ENCODE results near the gene SLC25A38.

The SLC25A38 gene, protein sequence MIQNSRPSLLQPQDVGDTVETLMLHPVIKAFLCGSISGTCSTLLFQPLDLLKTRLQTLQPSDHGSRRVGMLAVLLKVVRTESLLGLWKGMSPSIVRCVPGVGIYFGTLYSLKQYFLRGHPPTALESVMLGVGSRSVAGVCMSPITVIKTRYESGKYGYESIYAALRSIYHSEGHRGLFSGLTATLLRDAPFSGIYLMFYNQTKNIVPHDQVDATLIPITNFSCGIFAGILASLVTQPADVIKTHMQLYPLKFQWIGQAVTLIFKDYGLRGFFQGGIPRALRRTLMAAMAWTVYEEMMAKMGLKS

DNA sequence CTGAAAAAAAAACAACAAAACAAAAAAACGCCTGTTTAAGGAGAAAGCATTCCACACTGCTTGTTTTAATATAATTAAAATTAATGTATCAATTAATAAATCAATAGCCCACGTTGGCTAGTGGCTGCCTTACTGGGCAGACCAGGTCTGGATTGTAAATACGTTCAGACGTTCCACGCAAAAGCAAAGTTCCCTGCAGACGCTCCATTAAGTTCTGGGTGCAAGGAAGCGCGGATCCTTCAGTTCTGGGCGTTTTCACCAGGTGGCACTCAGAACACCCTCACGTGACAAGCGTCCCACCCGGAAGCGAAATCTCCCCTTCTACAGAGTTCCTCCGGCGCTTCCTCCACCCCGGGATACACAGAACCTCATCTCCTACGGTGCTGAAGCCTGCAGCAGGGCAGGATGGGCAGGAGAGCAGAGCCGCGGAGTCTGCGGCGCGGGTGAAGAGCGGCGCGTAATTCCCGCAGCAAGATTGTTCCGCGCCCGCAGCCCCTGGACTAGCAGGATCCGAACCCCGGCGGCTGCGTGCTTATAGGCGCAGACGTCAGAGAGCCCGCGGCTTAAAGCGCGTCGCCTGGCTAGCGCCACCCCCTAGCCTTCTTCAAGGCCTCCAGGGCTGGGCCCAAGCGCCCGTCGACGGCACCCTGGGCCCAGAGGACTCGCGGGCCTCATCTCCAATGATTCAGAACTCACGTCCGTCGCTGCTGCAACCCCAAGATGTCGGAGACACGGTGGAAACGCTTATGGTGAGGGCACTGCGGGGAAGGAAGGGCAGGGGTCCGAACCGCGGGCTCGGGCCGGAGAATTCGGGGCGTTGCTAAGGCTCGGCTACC is at the start of gene SLC25A38:
SLC25A38 (plus strand) TSS at position 326 of the 836 bp plus-strand sequence; CDS start at position 681, 355 bp downstream.
- H3K36me3 ChIP-seq (ENCODE audit: control insufficient read depth, insufficient read depth, low read length): no peaks in the 10 kb centered on the region
- H3K9me3 ChIP-seq (ENCODE audit: control insufficient read depth, low read length): no peaks in the 10 kb centered on the region
- peaks cover 40% of the 10 kb centered on the region for H3K4me1 ChIP-seq (ENCODE audit: control insufficient read depth, insufficient read depth, low read length)
- no peaks in the 10 kb centered on the region for H3K27me3 ChIP-seq (ENCODE audit: control insufficient read depth, insufficient read depth, low read length)
- H3K4me3 ChIP-seq (ENCODE audit: low read length): peak within 1 kb of the TSS; percentile 79
- peak within 1 kb of the TSS; percentile 91 for H3K9ac ChIP-seq (ENCODE audit: low read length)

DNA sequence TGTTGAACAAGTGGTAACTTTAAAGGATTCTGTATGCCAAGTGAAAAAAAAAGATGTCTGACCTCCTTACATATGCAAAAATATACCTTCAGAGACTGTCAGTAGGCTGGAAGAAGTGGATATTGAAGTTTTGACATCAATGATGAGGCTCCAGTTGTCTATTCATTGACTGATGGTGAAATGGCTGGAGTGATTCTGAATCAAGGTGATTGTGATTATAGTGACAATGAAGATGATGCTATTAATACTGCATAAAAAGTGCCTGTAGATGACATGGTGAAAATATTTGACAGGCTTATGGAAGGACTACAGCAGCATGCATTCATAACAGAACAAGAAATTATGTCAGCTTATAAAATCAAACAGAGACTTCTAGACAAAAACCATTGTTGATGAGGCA is 49.6 kb upstream of the SLC25A38 start:
- Histone ChIP-seq H3K27me3 (ENCODE audit: control insufficient read depth, insufficient read depth, low read length) (no peaks in the 10 kb centered on the region), H3K36me3 (ENCODE audit: control insufficient read depth, insufficient read depth, low read length) (no peaks in the 10 kb centered on the region), H3K4me3 (ENCODE audit: low read length) (no peak overlapping the region)

DNA sequence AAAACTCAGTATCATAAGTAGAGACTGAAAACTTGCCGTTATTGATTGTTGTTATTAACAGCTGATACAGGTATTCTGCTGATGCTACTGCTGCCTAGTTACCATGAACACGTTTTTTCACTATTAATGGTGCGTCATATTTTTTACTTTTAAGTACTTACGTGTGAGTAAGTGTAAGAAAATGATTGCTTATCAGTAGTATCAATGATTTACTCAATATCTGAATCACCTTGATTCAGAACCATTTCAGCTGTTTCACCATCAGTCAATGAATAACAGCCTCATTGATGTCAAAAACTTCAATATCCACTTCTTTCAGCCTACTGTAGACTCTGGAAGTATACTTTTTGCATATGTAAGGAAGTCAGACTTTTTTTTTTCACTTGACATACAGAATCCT is 49.0 kb upstream of the SLC25A38 start:
- H3K27me3 ChIP-seq (ENCODE audit: control insufficient read depth, insufficient read depth, low read length): no peaks in the 10 kb centered on the region
- H3K4me1 ChIP-seq (ENCODE audit: control insufficient read depth, insufficient read depth, low read length): no peaks in the 10 kb centered on the region
- H3K36me3 ChIP-seq (ENCODE audit: control insufficient read depth, insufficient read depth, low read length): no peaks in the 10 kb centered on the region
- no peak overlapping the region for H3K9ac ChIP-seq (ENCODE audit: low read length)
- no peaks in the 10 kb centered on the region for H3K9me3 ChIP-seq (ENCODE audit: control insufficient read depth, low read length)
- H3K4me3 ChIP-seq (ENCODE audit: low read length): no peak overlapping the region

More for the DNA sequence above, 49.6 kb upstream of the SLC25A38 start:
- Histone ChIP-seq H3K4me1 (ENCODE audit: control insufficient read depth, insufficient read depth, low read length) (no peaks in the 10 kb centered on the region), H3K9me3 (ENCODE audit: control insufficient read depth, low read length) (no peaks in the 10 kb centered on the region), H3K9ac (ENCODE audit: low read length) (no peak overlapping the region)

DNA sequence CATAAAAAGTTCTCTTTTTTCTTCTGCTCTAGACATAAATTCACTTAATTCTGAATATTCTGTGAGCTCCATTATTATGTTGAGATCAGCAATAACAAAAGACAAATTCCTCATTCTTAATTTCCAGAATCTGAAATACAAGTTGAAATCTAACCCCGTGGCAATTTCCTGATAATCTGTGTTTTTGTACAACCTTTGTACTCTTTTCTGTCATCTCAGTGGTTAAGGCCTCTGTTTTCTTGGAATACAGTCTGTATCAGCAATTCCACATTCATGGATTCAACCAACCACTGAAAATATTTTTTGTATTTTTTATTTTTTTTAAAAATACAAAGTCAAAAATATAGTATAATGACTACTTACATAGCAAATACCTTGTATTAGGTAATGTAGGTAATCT is 45.0 kb upstream of the SLC25A38 start:
- no peaks in the 10 kb centered on the region for H3K9me3 ChIP-seq (ENCODE audit: control insufficient read depth, low read length)
- H3K27me3 ChIP-seq (ENCODE audit: control insufficient read depth, insufficient read depth, low read length): no peaks in the 10 kb centered on the region
- H3K4me3 ChIP-seq (ENCODE audit: low read length): no peak overlapping the region
- H3K9ac ChIP-seq (ENCODE audit: low read length): no peak overlapping the region
- H3K36me3 ChIP-seq (ENCODE audit: control insufficient read depth, insufficient read depth, low read length): no peaks in the 10 kb centered on the region
- H3K4me1 ChIP-seq (ENCODE audit: control insufficient read depth, insufficient read depth, low read length): no peaks in the 10 kb centered on the region

DNA sequence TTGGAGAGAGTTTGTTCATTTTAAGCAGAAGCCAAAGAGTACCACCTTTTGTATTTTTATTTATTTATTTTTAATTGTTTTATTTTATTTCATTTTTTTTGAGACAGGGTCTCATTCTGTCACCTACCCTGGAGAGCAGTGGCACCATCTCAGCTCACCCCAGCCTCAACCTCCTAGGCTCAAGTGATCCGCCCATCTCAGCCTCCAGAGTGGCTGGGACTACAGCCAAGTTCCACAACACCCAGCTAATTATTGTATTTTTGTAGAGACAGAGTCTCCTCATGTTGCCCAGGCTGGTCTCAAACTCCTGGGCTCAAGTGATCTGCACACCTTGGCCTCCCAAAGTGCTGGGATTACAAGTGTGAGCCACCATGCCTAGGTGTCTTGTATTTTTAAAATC is 44.1 kb upstream of the SLC25A38 start:
- Histone ChIP-seq H3K36me3 (ENCODE audit: control insufficient read depth, insufficient read depth, low read length) (no peaks in the 10 kb centered on the region), H3K4me3 (ENCODE audit: low read length) (no peak overlapping the region), H3K9me3 (ENCODE audit: control insufficient read depth, low read length) (no peaks in the 10 kb centered on the region), H3K27me3 (ENCODE audit: control insufficient read depth, insufficient read depth, low read length) (no peaks in the 10 kb centered on the region), H3K4me1 (ENCODE audit: control insufficient read depth, insufficient read depth, low read length) (no peaks in the 10 kb centered on the region), H3K9ac (ENCODE audit: low read length) (no peak overlapping the region)

DNA sequence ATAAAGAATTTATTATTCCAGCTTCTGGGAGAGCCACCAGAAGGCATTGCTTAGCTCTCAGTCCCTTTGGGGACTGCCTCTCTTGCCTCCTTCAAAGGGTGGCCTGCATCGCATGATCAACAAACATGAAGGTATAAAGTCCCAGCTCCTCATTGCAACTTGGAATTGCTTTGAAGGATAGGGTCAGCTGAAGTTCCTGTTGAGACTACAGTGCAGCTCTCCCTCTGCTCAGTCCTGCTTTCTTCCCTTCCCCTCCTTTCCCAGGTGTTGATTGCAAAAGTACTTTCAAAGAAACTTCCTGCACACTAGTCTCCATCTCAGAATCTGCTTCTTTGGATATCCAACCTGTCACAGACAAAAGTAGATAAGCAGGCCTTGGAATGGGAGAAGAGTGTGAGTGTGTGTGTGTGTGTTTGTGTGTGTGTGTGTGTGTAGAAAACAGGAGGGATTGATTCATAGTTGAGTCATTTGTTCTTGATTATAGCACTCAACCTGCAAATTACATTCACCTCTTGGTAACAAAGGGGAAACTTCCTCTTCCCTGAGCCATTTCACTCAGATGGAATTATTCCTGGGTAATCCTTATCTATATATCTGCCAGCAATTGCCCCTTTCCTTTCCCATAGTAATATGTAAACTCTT is 40.0 kb upstream of the SLC25A38 start:
- no peak overlapping the region for H3K9ac ChIP-seq (ENCODE audit: low read length)
- no peak overlapping the region for H3K4me3 ChIP-seq (ENCODE audit: low read length)
- H3K9me3 ChIP-seq (ENCODE audit: control insufficient read depth, low read length): no peaks in the 10 kb centered on the region
- no peaks in the 10 kb centered on the region for H3K4me1 ChIP-seq (ENCODE audit: control insufficient read depth, insufficient read depth, low read length)
- H3K36me3 ChIP-seq (ENCODE audit: control insufficient read depth, insufficient read depth, low read length): no peaks in the 10 kb centered on the region
- H3K27me3 ChIP-seq (ENCODE audit: control insufficient read depth, insufficient read depth, low read length): no peaks in the 10 kb centered on the region

DNA sequence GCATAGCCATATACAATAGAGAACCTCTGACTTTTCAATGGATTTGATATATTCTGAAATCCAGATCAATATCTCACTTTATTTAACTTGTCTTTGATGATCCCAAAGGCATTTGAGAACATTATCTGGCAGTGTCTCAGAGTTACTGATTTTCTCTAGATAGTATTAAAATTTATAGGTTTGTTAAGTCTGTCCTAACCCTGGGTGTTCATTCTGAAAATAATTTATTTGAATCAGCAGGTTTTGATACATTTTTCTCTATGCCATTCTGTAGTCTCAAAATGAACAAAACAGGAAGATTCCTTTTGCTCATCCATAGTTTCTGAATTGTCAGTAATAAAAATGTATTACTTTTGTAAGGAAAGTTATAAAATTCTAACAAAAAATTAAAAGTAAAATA is 39.4 kb upstream of the SLC25A38 start:
- Histone ChIP-seq H3K4me3 (ENCODE audit: low read length) (no peak overlapping the region), H3K4me1 (ENCODE audit: control insufficient read depth, insufficient read depth, low read length) (no peaks in the 10 kb centered on the region), H3K27me3 (ENCODE audit: control insufficient read depth, insufficient read depth, low read length) (no peaks in the 10 kb centered on the region), H3K9me3 (ENCODE audit: control insufficient read depth, low read length) (no peaks in the 10 kb centered on the region), H3K36me3 (ENCODE audit: control insufficient read depth, insufficient read depth, low read length) (no peaks in the 10 kb centered on the region), H3K9ac (ENCODE audit: low read length) (no peak overlapping the region)

DNA sequence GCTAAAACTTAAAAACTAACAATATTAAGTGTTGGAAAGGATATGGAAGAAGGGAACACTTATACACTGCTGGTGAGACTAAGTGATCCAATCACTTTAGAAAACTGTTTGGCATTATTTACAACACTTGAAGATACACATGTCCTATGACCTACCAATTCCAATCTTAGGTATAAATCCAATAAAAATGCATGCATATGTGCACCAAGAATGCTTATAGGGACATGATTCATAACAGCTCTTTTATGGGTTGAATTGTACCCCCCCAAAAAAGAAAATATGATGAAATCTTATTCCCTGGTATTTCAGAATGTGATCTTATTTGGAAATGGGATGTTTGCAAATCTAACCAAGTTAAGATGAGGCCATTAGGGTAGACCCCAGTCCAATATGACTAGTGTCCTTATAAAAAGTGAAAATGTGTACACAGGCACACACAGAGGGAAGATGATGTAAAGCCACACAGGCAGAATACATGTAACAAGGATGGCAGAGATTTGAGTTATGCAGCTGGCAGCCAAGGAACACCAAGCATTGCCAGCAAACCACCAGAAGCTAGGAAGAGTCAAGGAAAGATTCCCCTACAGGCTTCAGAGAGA is 38.3 kb upstream of the SLC25A38 start:
- Histone ChIP-seq H3K4me3 (ENCODE audit: low read length) (no peak overlapping the region), H3K4me1 (ENCODE audit: control insufficient read depth, insufficient read depth, low read length) (peaks cover 5% of the 10 kb centered on the region), H3K36me3 (ENCODE audit: control insufficient read depth, insufficient read depth, low read length) (no peaks in the 10 kb centered on the region), H3K9me3 (ENCODE audit: control insufficient read depth, low read length) (no peaks in the 10 kb centered on the region), H3K27me3 (ENCODE audit: control insufficient read depth, insufficient read depth, low read length) (no peaks in the 10 kb centered on the region), H3K9ac (ENCODE audit: low read length) (no peak overlapping the region)

DNA sequence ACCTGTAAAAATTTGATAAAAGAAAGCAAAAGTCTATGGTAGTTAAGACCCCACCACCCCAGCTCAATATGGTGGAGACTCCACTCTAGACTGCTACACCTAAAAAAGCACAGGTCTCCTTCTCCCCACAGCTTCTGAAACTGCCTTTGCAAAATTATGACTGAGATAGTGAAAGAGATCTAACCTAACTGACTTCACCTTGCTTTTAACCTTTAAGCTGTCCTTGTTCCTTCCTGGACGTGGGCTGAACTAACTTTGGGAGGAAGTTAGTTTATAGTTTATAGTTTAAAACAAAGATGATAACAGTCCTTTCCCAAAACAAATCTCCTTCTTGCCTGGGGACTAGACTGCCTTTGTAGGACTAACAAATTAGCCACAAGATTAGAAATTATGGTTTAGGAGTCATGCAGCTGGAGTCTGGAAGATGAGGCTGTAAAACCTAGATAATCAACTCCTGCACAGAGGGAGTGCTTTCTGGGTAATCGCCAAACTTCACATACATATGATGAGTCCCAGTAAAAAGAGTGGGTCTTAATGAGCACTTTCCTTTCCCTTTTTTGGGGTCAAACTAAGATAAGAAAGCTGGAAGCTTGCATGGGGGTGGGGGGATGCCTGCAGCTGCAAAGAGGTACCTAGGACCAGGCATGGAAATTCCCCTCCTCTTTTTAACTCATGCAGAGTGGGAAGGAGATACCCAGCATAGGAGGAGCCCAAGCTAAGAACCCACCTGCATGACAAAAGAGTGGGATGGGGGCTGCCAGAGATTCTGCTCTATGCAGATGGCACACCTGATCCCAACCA is 36.2 kb upstream of the SLC25A38 start:
- no peaks in the 10 kb centered on the region for H3K9me3 ChIP-seq (ENCODE audit: control insufficient read depth, low read length)
- H3K4me1 ChIP-seq (ENCODE audit: control insufficient read depth, insufficient read depth, low read length): peaks cover 5% of the 10 kb centered on the region
- no peaks in the 10 kb centered on the region for H3K27me3 ChIP-seq (ENCODE audit: control insufficient read depth, insufficient read depth, low read length)
- H3K36me3 ChIP-seq (ENCODE audit: control insufficient read depth, insufficient read depth, low read length): no peaks in the 10 kb centered on the region
- no peak overlapping the region for H3K9ac ChIP-seq (ENCODE audit: low read length)
- no peak overlapping the region for H3K4me3 ChIP-seq (ENCODE audit: low read length)

DNA sequence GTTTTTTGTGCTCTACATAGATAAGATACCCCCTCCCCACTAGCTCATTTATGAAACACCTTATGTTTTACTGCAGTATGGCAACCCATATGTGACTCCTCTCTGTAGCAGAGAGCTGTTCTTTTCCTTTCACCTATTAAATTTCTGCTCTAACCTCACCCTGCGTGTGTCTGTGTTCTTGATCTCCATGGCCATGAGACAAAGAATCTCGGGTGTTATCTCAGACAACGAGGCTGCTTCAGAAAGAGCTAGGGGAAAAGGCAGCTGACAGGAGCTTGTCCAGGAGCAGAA is 35.6 kb upstream of the SLC25A38 start:
- Histone ChIP-seq H3K4me1 (ENCODE audit: control insufficient read depth, insufficient read depth, low read length) (peaks cover 5% of the 10 kb centered on the region), H3K9me3 (ENCODE audit: control insufficient read depth, low read length) (no peaks in the 10 kb centered on the region), H3K4me3 (ENCODE audit: low read length) (no peak overlapping the region), H3K36me3 (ENCODE audit: control insufficient read depth, insufficient read depth, low read length) (no peaks in the 10 kb centered on the region), H3K9ac (ENCODE audit: low read length) (no peak overlapping the region), H3K27me3 (ENCODE audit: control insufficient read depth, insufficient read depth, low read length) (no peaks in the 10 kb centered on the region)

DNA sequence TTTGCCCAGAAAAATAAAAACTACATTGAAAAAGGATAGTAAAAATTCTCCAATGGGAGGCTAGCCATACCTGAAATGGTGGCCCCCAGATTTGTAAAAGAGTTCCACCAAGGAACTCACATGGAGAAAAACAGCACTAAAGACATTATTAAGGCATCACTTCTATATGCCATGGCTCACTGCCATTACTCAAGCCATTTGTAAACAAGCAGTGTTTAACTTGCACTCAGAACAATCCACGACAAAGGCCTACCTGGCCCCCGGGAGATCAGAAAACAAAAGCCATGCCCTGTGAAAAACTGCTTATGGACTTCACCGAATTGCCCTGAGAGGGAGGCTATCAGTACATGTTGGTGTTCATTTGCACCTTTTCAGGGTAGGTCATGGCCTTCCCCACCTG is 34.1 kb upstream of the SLC25A38 start:
- no peaks in the 10 kb centered on the region for H3K9me3 ChIP-seq (ENCODE audit: control insufficient read depth, low read length)
- peaks cover 5% of the 10 kb centered on the region for H3K4me1 ChIP-seq (ENCODE audit: control insufficient read depth, insufficient read depth, low read length)
- no peak overlapping the region for H3K4me3 ChIP-seq (ENCODE audit: low read length)
- no peaks in the 10 kb centered on the region for H3K27me3 ChIP-seq (ENCODE audit: control insufficient read depth, insufficient read depth, low read length)
- H3K36me3 ChIP-seq (ENCODE audit: control insufficient read depth, insufficient read depth, low read length): no peaks in the 10 kb centered on the region
- no peak overlapping the region for H3K9ac ChIP-seq (ENCODE audit: low read length)
